Mammary epithelial cell (primary cell): Measurements from ENCODE around the gene PLEKHG4B.

Experiments
- EZH2 ChIP-seq: IDR thresholded peaks from 2 replicates; pipeline ENCODE4 v1.6.1; 2012; ENCODE audit warnings: low read length, inconsistent platforms, borderline replicate concordance
- TF ChIP-seq, protein P1 (sequence below), 2 donors: IDR thresholded peaks in 1 of 2; conservative IDR thresholded peaks in 1 of 2; 2 replicates each; pipeline ENCODE4 v1.5.1; 2011 to 2012; ENCODE audit warnings: inconsistent platforms in 2 of 2, low read length in 2 of 2, mild to moderate bottlenecking in 2 of 2, control low read depth in 1 of 2, low read depth in 1 of 2; ENCODE audit not compliant: insufficient read depth in 1 of 2; ENCODE audit errors: extremely low read depth in 1 of 2

DNA sequence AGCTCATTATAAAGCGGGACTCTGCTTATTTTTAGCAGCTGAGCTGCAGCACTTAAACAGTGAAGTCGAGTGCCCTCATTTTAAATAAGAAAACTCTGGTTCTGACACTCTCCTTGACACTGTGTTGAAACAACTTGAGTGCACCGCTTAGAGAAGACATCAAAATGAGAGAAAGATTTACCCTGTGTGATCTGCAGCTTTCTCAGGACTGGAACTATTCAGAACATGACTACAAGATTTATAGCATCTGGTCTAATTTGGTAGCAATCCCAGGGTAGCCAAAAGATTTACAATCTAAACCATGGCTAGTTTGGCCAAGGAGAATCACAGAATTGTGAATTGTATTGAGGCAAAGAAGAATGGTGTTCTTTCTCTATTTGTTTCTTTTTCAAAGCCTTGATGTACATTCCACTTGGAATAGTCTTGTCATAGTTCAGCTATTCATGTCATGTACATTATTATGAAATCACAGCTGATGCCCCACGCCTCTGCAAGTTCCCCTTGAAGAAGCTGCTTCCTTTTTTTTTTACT is 38.7 kb downstream of the PLEKHG4B start:
- no peak for TF ChIP-seq EZH2
- TF ChIP-seq, protein P1, sequence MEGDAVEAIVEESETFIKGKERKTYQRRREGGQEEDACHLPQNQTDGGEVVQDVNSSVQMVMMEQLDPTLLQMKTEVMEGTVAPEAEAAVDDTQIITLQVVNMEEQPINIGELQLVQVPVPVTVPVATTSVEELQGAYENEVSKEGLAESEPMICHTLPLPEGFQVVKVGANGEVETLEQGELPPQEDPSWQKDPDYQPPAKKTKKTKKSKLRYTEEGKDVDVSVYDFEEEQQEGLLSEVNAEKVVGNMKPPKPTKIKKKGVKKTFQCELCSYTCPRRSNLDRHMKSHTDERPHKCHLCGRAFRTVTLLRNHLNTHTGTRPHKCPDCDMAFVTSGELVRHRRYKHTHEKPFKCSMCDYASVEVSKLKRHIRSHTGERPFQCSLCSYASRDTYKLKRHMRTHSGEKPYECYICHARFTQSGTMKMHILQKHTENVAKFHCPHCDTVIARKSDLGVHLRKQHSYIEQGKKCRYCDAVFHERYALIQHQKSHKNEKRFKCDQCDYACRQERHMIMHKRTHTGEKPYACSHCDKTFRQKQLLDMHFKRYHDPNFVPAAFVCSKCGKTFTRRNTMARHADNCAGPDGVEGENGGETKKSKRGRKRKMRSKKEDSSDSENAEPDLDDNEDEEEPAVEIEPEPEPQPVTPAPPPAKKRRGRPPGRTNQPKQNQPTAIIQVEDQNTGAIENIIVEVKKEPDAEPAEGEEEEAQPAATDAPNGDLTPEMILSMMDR (conservative IDR thresholded peaks at IDR 0.05 in 1 of 2, IDR thresholded peaks at IDR 0.05 in 1 of 2; ENCODE audit: extremely low read depth in 1 of 2, insufficient read depth in 1 of 2, low read depth in 1 of 2, low read length in 2 of 2): no peak
